ENCODE results near the gene ZBTB39. TPM values are rescaled to one million over a fixed set of nuclear protein-coding genes. Genes with fewer than 3 reads are reported as not detected.

The ZBTB39 gene
- total RNA-seq, 1 experiment from 2014 or later: 31.2 TPM

DNA sequence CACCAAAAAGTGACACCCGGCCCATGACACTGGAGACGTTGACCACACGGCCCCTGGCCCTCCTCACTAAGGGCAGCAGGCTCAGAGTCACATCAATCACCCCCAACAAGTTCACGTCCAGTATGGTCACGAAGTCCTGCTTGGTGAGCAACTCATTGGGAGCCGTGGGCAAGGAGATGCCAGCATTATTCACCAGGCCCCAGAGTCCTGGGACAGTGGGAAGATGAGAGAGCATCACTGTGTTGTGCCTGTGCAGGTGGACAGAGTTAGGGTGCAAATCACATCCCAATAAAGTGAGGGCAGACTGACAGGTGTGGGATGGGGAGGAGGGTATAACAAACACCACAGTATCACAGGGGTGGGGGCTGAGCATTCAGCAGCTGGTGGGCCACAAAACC lies 51.4 kb downstream of the ZBTB39 start:
- Mint-ChIP-seq H3K4me1 (no peaks in the 10 kb centered on the region), H3K36me3 (ENCODE audit: insufficient read depth in 1 of 3, low read depth in 3 of 3) (peaks cover 0 to 4% (median 0%) of the 10 kb centered on the region in 3 experiments; a peak in 2 of 7 replicates), H3K4me3 (no peak overlapping the region), H3K9me3 (peaks cover 29 to 36% of the 10 kb centered on the region in 2 experiments), H3K27me3 (ENCODE audit: low read depth) (peaks cover 22% of the 10 kb centered on the region), H3K27ac (no peak overlapping the region)
- TF ChIP-seq, protein P1, sequence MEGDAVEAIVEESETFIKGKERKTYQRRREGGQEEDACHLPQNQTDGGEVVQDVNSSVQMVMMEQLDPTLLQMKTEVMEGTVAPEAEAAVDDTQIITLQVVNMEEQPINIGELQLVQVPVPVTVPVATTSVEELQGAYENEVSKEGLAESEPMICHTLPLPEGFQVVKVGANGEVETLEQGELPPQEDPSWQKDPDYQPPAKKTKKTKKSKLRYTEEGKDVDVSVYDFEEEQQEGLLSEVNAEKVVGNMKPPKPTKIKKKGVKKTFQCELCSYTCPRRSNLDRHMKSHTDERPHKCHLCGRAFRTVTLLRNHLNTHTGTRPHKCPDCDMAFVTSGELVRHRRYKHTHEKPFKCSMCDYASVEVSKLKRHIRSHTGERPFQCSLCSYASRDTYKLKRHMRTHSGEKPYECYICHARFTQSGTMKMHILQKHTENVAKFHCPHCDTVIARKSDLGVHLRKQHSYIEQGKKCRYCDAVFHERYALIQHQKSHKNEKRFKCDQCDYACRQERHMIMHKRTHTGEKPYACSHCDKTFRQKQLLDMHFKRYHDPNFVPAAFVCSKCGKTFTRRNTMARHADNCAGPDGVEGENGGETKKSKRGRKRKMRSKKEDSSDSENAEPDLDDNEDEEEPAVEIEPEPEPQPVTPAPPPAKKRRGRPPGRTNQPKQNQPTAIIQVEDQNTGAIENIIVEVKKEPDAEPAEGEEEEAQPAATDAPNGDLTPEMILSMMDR (conservative IDR thresholded peaks at IDR 0.05): no peak
- Histone ChIP-seq H3K79me2 (ENCODE audit: insufficient read depth, low read length) (no peaks in the 10 kb centered on the region; the same call in 1 of the 2 replicates), H4K8ac (replicated peaks; ENCODE audit: insufficient read length, low read depth, low read length) (no peak overlapping the region), H3K4ac (ENCODE audit: low read depth, low read length) (no peak overlapping the region), H3K23ac (ENCODE audit: insufficient read length, low read depth, low read length) (no peak overlapping the region), H2AK5ac (ENCODE audit: insufficient read length, low read length) (no peak overlapping the region), H3K56ac (ENCODE audit: insufficient read length, low read depth, low read length) (no peak overlapping the region), H2BK12ac (ENCODE audit: insufficient read length, low read depth, low read length) (no peak overlapping the region), H4K20me1 (ENCODE audit: control insufficient read depth, insufficient read depth, insufficient read length) (no peaks in the 10 kb centered on the region), H3K4me1 (ENCODE audit: insufficient read depth, low read length) (no peaks in the 10 kb centered on the region), H3K23me2 (ENCODE audit: insufficient read length, low read depth, low read length, poor library complexity, severe bottlenecking) (no peaks in the 10 kb centered on the region), H3T11ph (ENCODE audit: low read length) (no peak overlapping the region), H3K9ac (ENCODE audit: extremely low read depth, insufficient read length, low read length) (no peak overlapping the region), H4K91ac (ENCODE audit: insufficient read length, low read depth, low read length) (no peak overlapping the region), H3K18ac (ENCODE audit: insufficient read length, low read depth, low read length) (no peak overlapping the region), H2BK20ac (ENCODE audit: low read depth, low read length, poor library complexity, severe bottlenecking) (no peak overlapping the region), H3K4me2 (ENCODE audit: insufficient read depth, insufficient read length, low read length) (no peak overlapping the region), H3K27ac (ENCODE audit: insufficient read length, low read depth, low read length) (no peak overlapping the region), H3K14ac (ENCODE audit: insufficient read depth, low read length) (no peak overlapping the region; the same call in 1 of the 2 replicates), H2BK5ac (ENCODE audit: insufficient read length, low read length) (no peak overlapping the region), H3K9me3 (ENCODE audit: control insufficient read depth, low read depth, low read length) (peaks cover 12% of the 10 kb centered on the region), H3K27me3 (ENCODE audit: insufficient read depth, low read length) (no peaks in the 10 kb centered on the region), H3K79me1 (ENCODE audit: insufficient read depth, low read depth, low read length, poor library complexity, severe bottlenecking) (no peaks in the 10 kb centered on the region), H4K5ac (ENCODE audit: insufficient read length, low read depth, low read length) (no peak overlapping the region), H2AFZ (ENCODE audit: low read length) (no peak overlapping the region), H2BK120ac (ENCODE audit: low read depth, low read length, poor library complexity, severe bottlenecking) (no peak overlapping the region), H2BK15ac (ENCODE audit: low read depth, low read length) (no peak overlapping the region)
- WGBS (ENCODE audit: extremely low coverage, insufficient read length, low lambda C conversion rate): no CpG with 5 or more reads among the region's 6 CpGs
- DNase-seq: no peak
